GM21825 (cell line): ENCODE measurements around the gene SND1.
"Not testable (repeated sequence)": the region's sequence is repeated elsewhere in the genome, so short reads cannot be mapped to it uniquely, and the experiment has no call there.

Source experiments
- ATAC-seq: cut with Tn5 transposase; IDR thresholded peaks from one replicate; pipeline ENCODE4 v1.9.1; 2021; ENCODE audit warnings: mild to moderate bottlenecking, moderate library complexity; ENCODE audit not compliant: unreplicated experiment

The SND1 gene

GRCh38 chr7:127652333-127653248, 597 bp downstream of the SND1 start:
- no peak for ATAC-seq

GRCh38 chr7:127653396-127653795, 1.4 kb downstream of the SND1 start:
- no peak for ATAC-seq

- ATAC-seq = no peak
Measured at GRCh38 chr7:127654404-127655394, 2.7 kb downstream of the SND1 start.

- ATAC-seq = no peak
Measured at GRCh38 chr7:127655720-127656119, 3.7 kb downstream of the SND1 start.

- no peak for ATAC-seq
Measured at GRCh38 chr7:127657500-127657899, 5.5 kb downstream of the SND1 start.

- ATAC-seq = no peak
Measured at GRCh38 chr7:127658970-127659630, 7.1 kb downstream of the SND1 start.

GRCh38 chr7:127665922-127666321, 13.9 kb downstream of the SND1 start:
- ATAC-seq = no peak

GRCh38 chr7:127666602-127667001, 14.6 kb downstream of the SND1 start:
- no peak for ATAC-seq

- ATAC-seq = no peak
Measured at GRCh38 chr7:127667017-127667670, 15.2 kb downstream of the SND1 start.

- ATAC-seq = no peak
Measured at GRCh38 chr7:127667759-127668530, 16.0 kb downstream of the SND1 start.

GRCh38 chr7:127671341-127671740, 19.3 kb downstream of the SND1 start:
- no peak for ATAC-seq

- no peak for ATAC-seq
Measured at GRCh38 chr7:127673902-127674301, 21.9 kb downstream of the SND1 start.

GRCh38 chr7:127674361-127674760, 22.4 kb downstream of the SND1 start:
- no peak for ATAC-seq

- not testable (repeated sequence) for ATAC-seq
Measured at GRCh38 chr7:127674923-127675322, 22.9 kb downstream of the SND1 start.

GRCh38 chr7:127675721-127676120, 23.7 kb downstream of the SND1 start:
- no peak for ATAC-seq

GRCh38 chr7:127677433-127678230, 25.6 kb downstream of the SND1 start:
- ATAC-seq = no peak

GRCh38 chr7:127678337-127678736, 26.3 kb downstream of the SND1 start:
- ATAC-seq = no peak

GRCh38 chr7:127678947-127679346, 27.0 kb downstream of the SND1 start:
- peak; percentile 92 for ATAC-seq

GRCh38 chr7:127680983-127681382, 29.0 kb downstream of the SND1 start:
- ATAC-seq = no peak
